A549 (cell line): ENCODE data around the gene ZNF532.

Experiments
- CTCF ChIP-seq: fragments of >200 bp; sonication (Bioruptor Twin); formaldehyde crosslinking; IDR thresholded peaks from 3 replicates; pipeline ENCODE4 v1.5.1; 2016
- JUNB ChIP-seq: fragments of >200 bp; sonication (Bioruptor Twin); formaldehyde crosslinking; IDR thresholded peaks from 2 replicates; pipeline ENCODE4 v1.6.1; 2016
- MAX ChIP-seq: IDR thresholded peaks from 2 replicates; pipeline ENCODE4 v1.6.1; 2012
- PHF8 ChIP-seq: fragments of 200-600 bp; sonication (generic); IDR thresholded peaks from 2 replicates; pipeline ENCODE4 v1.6.1; 2016; ENCODE audit warnings: low read depth, mild to moderate bottlenecking, antibody characterized with exemption, moderate library complexity, borderline replicate concordance
- POLR2AphosphoS2 ChIP-seq: conservative IDR thresholded peaks from 2 replicates; pipeline ENCODE4 v1.6.1; 2012; ENCODE audit warnings: low read length, improper control_type of control experiment, inconsistent platforms
- RAD21 ChIP-seq, 2 experiments: fragments of >200 bp in 1 of 2; sonication (Bioruptor Twin) in 1 of 2; formaldehyde crosslinking in 1 of 2; IDR thresholded peaks in 1 of 2; conservative IDR thresholded peaks in 1 of 2; 2 replicates in 1 of 2; 3 replicates in 1 of 2; pipeline ENCODE4 v1.6.1; 2012 to 2018; ENCODE audit warnings: inconsistent platforms in 1 of 2
- REST ChIP-seq: fragments of 200-600 bp; sonication (generic); IDR thresholded peaks from 2 replicates; pipeline ENCODE4 v1.6.1; 2016; ENCODE audit warnings: antibody characterized with exemption, mild to moderate bottlenecking, moderate library complexity
- RNF2 ChIP-seq: fragments of 200-600 bp; sonication (generic); IDR thresholded peaks from 2 replicates; pipeline ENCODE4 v1.6.1; 2016; ENCODE audit warnings: low read depth, mild to moderate bottlenecking, antibody characterized with exemption, moderate library complexity, borderline replicate concordance

GRCh38 chr18:58993260-58993659 is 128.6 kb downstream of the ZNF532 start:
- TF ChIP-seq RAD21 (conservative IDR thresholded peaks at IDR 0.05 in 1 of 2, IDR thresholded peaks at IDR 0.05 in 1 of 2) (no peak), MAX (no peak), JUNB (no peak), CTCF (no peak), RNF2 (no peak), PHF8 (no peak), POLR2AphosphoS2 (no peak), REST (no peak)
